Neuronal stem cell (in vitro differentiated cells): Measurements from ENCODE around the gene XPC.

Experiments
- DNase-seq: peaks from one replicate; pipeline ENCODE4 v3.0.0-alpha.2; 2013; ENCODE audit warnings: low spot score
- H2AFZ ChIP-seq: one replicate; pipeline ENCODE4 v1.6.1; 2013; ENCODE audit warnings: mild to moderate bottlenecking, low read length, inconsistent platforms
- H2AK5ac ChIP-seq: 2 replicates; pipeline ENCODE4 v1.6.1; 2013; ENCODE audit warnings: low read depth, mild to moderate bottlenecking, inconsistent platforms, low read length, moderate library complexity, mixed read lengths
- H2BK120ac ChIP-seq: 2 replicates; pipeline ENCODE4 v1.6.1; 2013; ENCODE audit warnings: low read depth, mild to moderate bottlenecking, inconsistent platforms, low read length, moderate library complexity, mixed read lengths
- H2BK12ac ChIP-seq: one replicate; pipeline ENCODE4 v1.6.1; 2013; ENCODE audit warnings: low read length, inconsistent platforms
- H2BK15ac ChIP-seq: 2 replicates; pipeline ENCODE4 v1.6.1; 2013; ENCODE audit warnings: mild to moderate bottlenecking, low read length, inconsistent platforms, mixed read lengths
- H2BK5ac ChIP-seq: one replicate; pipeline ENCODE4 v1.6.1; 2013; ENCODE audit warnings: inconsistent platforms, mild to moderate bottlenecking, low read length, moderate library complexity
- H3K14ac ChIP-seq: one replicate; pipeline ENCODE4 v1.6.1; 2013; ENCODE audit warnings: low read length, inconsistent platforms
- H3K18ac ChIP-seq: 2 replicates; pipeline ENCODE4 v1.6.1; 2013; ENCODE audit warnings: low read length, inconsistent platforms
- H3K23ac ChIP-seq: 2 replicates; pipeline ENCODE4 v1.6.1; 2013; ENCODE audit warnings: low read depth, mild to moderate bottlenecking, mixed read lengths, low read length, inconsistent platforms; ENCODE audit not compliant: poor library complexity
- H3K27ac ChIP-seq: replicated peaks from 3 replicates; pipeline ENCODE4 v1.5.1; 2013; ENCODE audit warnings: low read length, inconsistent platforms
- H3K27me3 ChIP-seq, 3 experiments: 2 replicates each; pipeline ENCODE4 v1.6.1; 2013; ENCODE audit warnings: low read length in 3 of 3, mild to moderate bottlenecking in 2 of 3, inconsistent platforms in 1 of 3, low read depth in 1 of 3, mixed read lengths in 1 of 3, moderate library complexity in 1 of 3; ENCODE audit not compliant: control insufficient read depth in 3 of 3, insufficient read depth in 3 of 3
- H3K36me3 ChIP-seq, 2 donors: replicated peaks in 1 of 2; 2 replicates each; pipeline ENCODE4 v1.6.1; 2013; ENCODE audit warnings: low read length in 2 of 2; ENCODE audit not compliant: control insufficient read depth in 2 of 2, insufficient read depth in 2 of 2
- H3K4ac ChIP-seq: 2 replicates; pipeline ENCODE4 v1.6.1; 2013; ENCODE audit warnings: inconsistent platforms, mild to moderate bottlenecking, low read length, moderate library complexity
- H3K4me1 ChIP-seq, 2 donors: 1 replicate in 1 of 2; 2 replicates in 1 of 2; pipeline ENCODE4 v1.6.1; 2013; ENCODE audit warnings: low read length in 2 of 2, low read depth in 1 of 2; ENCODE audit not compliant: control insufficient read depth in 2 of 2, insufficient read depth in 1 of 2
- H3K4me2 ChIP-seq: one replicate; pipeline ENCODE4 v1.6.1; 2013; ENCODE audit warnings: mild to moderate bottlenecking, low read length, inconsistent platforms; ENCODE audit not compliant: insufficient read depth, poor library complexity, severe bottlenecking
- H3K4me3 ChIP-seq, 2 donors: 2 replicates each; pipeline ENCODE4 v1.5.1; 2013; ENCODE audit warnings: low read length in 2 of 2, mild to moderate bottlenecking in 2 of 2, inconsistent platforms in 1 of 2, moderate library complexity in 1 of 2
- H3K79me1 ChIP-seq: one replicate; pipeline ENCODE4 v1.6.1; 2013; ENCODE audit warnings: low read depth, mild to moderate bottlenecking, inconsistent platforms, low read length, moderate library complexity
- H3K9ac ChIP-seq: one replicate; pipeline ENCODE4 v1.6.1; 2013; ENCODE audit warnings: mild to moderate bottlenecking, low read depth, low read length, inconsistent platforms; ENCODE audit not compliant: poor library complexity
- H3K9me3 ChIP-seq, 2 donors: replicated peaks in 1 of 2; 2 replicates each; pipeline versions ENCODE3 to v1.6.1; 2013; ENCODE audit warnings: low read length in 2 of 2, mild to moderate bottlenecking in 2 of 2, inconsistent platforms in 1 of 2, low read depth in 1 of 2, mixed read lengths in 1 of 2, moderate library complexity in 1 of 2; ENCODE audit not compliant: control insufficient read depth in 2 of 2, insufficient read depth in 1 of 2
- H4K8ac ChIP-seq: one replicate; pipeline ENCODE4 v1.6.1; 2013; ENCODE audit warnings: low read depth, mild to moderate bottlenecking, inconsistent platforms, low read length, moderate library complexity
- H4K91ac ChIP-seq: one replicate; pipeline ENCODE4 v1.6.1; 2013; ENCODE audit warnings: low read length, low read depth, mild to moderate bottlenecking, inconsistent platforms; ENCODE audit not compliant: poor library complexity
- WGBS, 2 donors: extraction: QIAGEN DNeasy Blood & Tissue Kit; methylation state at CpG; one replicate each; pipeline ENCODE4 v1.1.7; 2013; ENCODE audit warnings: missing lambda C conversion rate in 2 of 2, mixed read lengths in 1 of 2; ENCODE audit not compliant: insufficient read length in 2 of 2, insufficient replicate concordance in 1 of 2; ENCODE audit errors: extremely low coverage in 2 of 2; 5-methylcytosine and 5-hydroxymethylcytosine counted together

The XPC gene

GRCh38 chr3:14162178-14162577, 16.2 kb downstream of the XPC start:
- Histone ChIP-seq H2AK5ac (no peak overlapping the region), H3K4me3 (no peak overlapping the region), H3K4ac (no peak overlapping the region), H3K27me3 (no peaks in the 10 kb centered on the region), H4K91ac (no peak overlapping the region), H3K27ac (no peak overlapping the region), H3K23ac (no peak overlapping the region), H2BK15ac (no peak overlapping the region), H3K4me2 (no peak overlapping the region), H4K8ac (no peak overlapping the region), H3K18ac (no peak overlapping the region), H3K79me1 (no peaks in the 10 kb centered on the region), H3K4me1 (no peaks in the 10 kb centered on the region), H3K9me3 (peaks cover 0 to 29% of the 10 kb centered on the region in 2 donors), H3K36me3 (peaks cover 53 to 100% of the 10 kb centered on the region in 2 donors), H2BK12ac (no peak overlapping the region), H2BK5ac (no peak overlapping the region), H3K9ac (no peak overlapping the region), H2AFZ (no peak overlapping the region), H2BK120ac (no peak overlapping the region), H3K14ac (no peak overlapping the region)
- no CpG with 5 or more reads among the region's 2 CpGs for WGBS, 2 donors
- DNase-seq = no peak

- Histone ChIP-seq H3K4ac (no peak overlapping the region), H3K9ac (no peak overlapping the region), H4K8ac (no peak overlapping the region), H3K27me3 (no peaks in the 10 kb centered on the region), H3K4me2 (no peak overlapping the region), H2BK5ac (no peak overlapping the region), H2AK5ac (no peak overlapping the region), H2AFZ (no peak overlapping the region), H2BK15ac (no peak overlapping the region), H3K4me3 (no peak overlapping the region), H3K4me1 (no peaks in the 10 kb centered on the region), H2BK120ac (no peak overlapping the region), H3K23ac (no peak overlapping the region), H3K36me3 (peaks cover 51 to 100% of the 10 kb centered on the region in 2 donors), H3K79me1 (no peaks in the 10 kb centered on the region), H4K91ac (no peak overlapping the region), H3K14ac (no peak overlapping the region), H2BK12ac (no peak overlapping the region), H3K18ac (no peak overlapping the region), H3K9me3 (peaks cover 0 to 29% of the 10 kb centered on the region in 2 donors), H3K27ac (no peak overlapping the region)
- DNase-seq = no peak
- WGBS, 2 donors = no CpG with 5 or more reads among the region's 2 CpGs
Observed at GRCh38 chr3:14161282-14161681, 17.1 kb downstream of the XPC start.

DNA sequence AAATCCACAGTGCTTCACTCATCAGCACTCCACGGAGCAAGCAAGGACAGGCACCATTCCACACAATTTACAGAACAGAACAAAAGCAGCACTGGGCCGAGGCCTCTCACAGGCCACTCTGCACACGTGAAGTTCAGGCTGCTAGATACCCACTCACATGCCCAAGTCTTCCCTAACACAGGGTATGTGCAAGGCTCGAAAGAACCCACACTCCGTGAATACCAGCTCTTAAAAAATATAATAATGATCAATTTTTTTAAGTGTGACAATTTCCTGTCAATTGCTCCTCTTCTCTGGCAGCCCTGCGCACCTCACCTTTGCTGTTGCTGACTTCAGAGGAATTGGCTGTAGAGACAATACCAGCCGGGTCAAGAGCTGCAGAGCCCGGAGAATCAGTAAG, 19.0 kb downstream of the XPC start:
- no peak overlapping the region for H2BK120ac ChIP-seq
- no peaks in the 10 kb centered on the region for H3K27me3 ChIP-seq
- no peaks in the 10 kb centered on the region for H3K79me1 ChIP-seq
- no peak overlapping the region for H3K18ac ChIP-seq
- H4K91ac ChIP-seq = no peak overlapping the region
- no peak overlapping the region for H2BK5ac ChIP-seq
- peaks cover 45 to 98% of the 10 kb centered on the region in 2 donors for H3K36me3 ChIP-seq
- H3K14ac ChIP-seq = no peak overlapping the region
- no peak overlapping the region for H3K9ac ChIP-seq
- H2BK15ac ChIP-seq = no peak overlapping the region
- H3K4ac ChIP-seq = no peak overlapping the region
- peaks cover 0 to 29% of the 10 kb centered on the region in 2 donors for H3K9me3 ChIP-seq
- H3K23ac ChIP-seq = no peak overlapping the region
- WGBS, 2 donors = no CpG with 5 or more reads among the region's 8 CpGs
- H2BK12ac ChIP-seq = no peak overlapping the region
- no peaks in the 10 kb centered on the region for H3K4me1 ChIP-seq
- DNase-seq = no peak
- H2AFZ ChIP-seq = no peak overlapping the region
- H3K27ac ChIP-seq = no peak overlapping the region
- no peak overlapping the region for H2AK5ac ChIP-seq
- no peak overlapping the region for H3K4me2 ChIP-seq
- H3K4me3 ChIP-seq = no peak overlapping the region
- H4K8ac ChIP-seq = no peak overlapping the region

DNA sequence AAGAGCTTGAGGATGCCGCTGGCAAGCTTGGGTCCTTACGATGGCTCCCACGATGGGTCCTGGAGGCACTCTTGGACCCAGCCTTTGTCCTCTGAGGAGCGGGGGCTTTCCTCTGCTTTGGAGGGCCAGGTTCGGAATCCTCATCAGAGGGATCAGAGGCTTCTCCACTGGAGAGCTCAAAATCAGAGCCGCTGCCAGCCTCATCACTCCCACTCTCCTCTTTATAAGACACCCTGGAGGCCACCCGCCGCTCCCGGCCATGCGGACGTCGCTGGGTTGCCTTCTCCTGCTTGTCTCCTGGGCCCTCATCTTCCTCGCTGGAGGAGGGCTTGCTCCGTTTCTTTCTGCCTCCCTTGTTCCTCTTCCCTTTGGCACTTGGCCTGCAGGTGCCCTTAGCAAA, 20.0 kb downstream of the XPC start:
- H4K8ac ChIP-seq = no peak overlapping the region
- H3K27ac ChIP-seq = no peak overlapping the region
- H4K91ac ChIP-seq = no peak overlapping the region
- no peak overlapping the region for H2AK5ac ChIP-seq
- no peaks in the 10 kb centered on the region for H3K27me3 ChIP-seq
- no peak overlapping the region for H3K4me2 ChIP-seq
- no peak for DNase-seq
- no peak overlapping the region for H2BK15ac ChIP-seq
- H3K18ac ChIP-seq = no peak overlapping the region
- peaks cover 0 to 26% of the 10 kb centered on the region in 2 donors for H3K9me3 ChIP-seq
- H3K9ac ChIP-seq = no peak overlapping the region
- no peak overlapping the region for H3K14ac ChIP-seq
- no peaks in the 10 kb centered on the region for H3K79me1 ChIP-seq
- H3K23ac ChIP-seq = no peak overlapping the region
- H2BK120ac ChIP-seq = no peak overlapping the region
- H3K4me1 ChIP-seq = no peaks in the 10 kb centered on the region
- WGBS, 2 donors = no CpG with 5 or more reads among the region's 14 CpGs
- no peak overlapping the region for H3K4me3 ChIP-seq
- no peak overlapping the region for H3K4ac ChIP-seq
- H2BK12ac ChIP-seq = no peak overlapping the region
- no peak overlapping the region for H2BK5ac ChIP-seq
- H3K36me3 ChIP-seq = peaks cover 45 to 98% of the 10 kb centered on the region in 2 donors
- H2AFZ ChIP-seq = no peak overlapping the region
